Lower leg skin (tissue), 3 donors: ENCODE results near the gene CCSER1.

ENCODE experiments used
- POLR2A ChIP-seq, 2 donors: fragments of 450-650 bp; IDR thresholded peaks; one replicate each; pipeline ENCODE4 v1.6.1; 2016 to 2017; ENCODE audit warnings: antibody characterized with exemption in 2 of 2, mild to moderate bottlenecking in 1 of 2, moderate library complexity in 1 of 2
- TF ChIP-seq, protein P1 (sequence below), 3 donors: fragments of 450-650 bp; IDR thresholded peaks; one replicate each; pipeline ENCODE4 v1.5.1; 2016; ENCODE audit warnings: antibody characterized with exemption in 3 of 3, mild to moderate bottlenecking in 3 of 3, moderate library complexity in 2 of 3

DNA sequence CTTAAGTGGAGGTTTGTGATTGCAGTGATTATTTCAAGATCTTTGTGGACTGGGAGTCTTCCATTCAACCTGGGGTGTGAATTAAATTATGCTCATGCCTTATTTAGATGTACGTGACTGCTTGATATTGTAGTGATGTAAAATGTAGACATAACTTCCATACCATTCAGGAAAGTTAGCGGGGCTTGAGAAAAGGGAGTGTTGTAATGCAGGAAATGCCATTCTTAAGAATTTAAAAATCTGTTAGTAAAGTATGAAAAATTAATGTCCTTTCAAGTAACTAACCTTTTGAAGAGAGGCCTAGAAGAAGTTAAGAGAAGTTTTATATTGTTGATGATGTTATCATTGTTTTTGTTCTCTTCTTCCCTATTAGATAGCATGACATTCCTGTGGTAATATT, 318.2 kb downstream of the CCSER1 start:
- TF ChIP-seq, protein P1, sequence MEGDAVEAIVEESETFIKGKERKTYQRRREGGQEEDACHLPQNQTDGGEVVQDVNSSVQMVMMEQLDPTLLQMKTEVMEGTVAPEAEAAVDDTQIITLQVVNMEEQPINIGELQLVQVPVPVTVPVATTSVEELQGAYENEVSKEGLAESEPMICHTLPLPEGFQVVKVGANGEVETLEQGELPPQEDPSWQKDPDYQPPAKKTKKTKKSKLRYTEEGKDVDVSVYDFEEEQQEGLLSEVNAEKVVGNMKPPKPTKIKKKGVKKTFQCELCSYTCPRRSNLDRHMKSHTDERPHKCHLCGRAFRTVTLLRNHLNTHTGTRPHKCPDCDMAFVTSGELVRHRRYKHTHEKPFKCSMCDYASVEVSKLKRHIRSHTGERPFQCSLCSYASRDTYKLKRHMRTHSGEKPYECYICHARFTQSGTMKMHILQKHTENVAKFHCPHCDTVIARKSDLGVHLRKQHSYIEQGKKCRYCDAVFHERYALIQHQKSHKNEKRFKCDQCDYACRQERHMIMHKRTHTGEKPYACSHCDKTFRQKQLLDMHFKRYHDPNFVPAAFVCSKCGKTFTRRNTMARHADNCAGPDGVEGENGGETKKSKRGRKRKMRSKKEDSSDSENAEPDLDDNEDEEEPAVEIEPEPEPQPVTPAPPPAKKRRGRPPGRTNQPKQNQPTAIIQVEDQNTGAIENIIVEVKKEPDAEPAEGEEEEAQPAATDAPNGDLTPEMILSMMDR (IDR thresholded peaks at IDR 0.05): no peak
- TF ChIP-seq POLR2A (IDR thresholded peaks at IDR 0.05): no peak
